Vagina (tissue), 2 donors: ENCODE data around the gene CACNA1I. TPM values are rescaled to one million over a fixed set of nuclear protein-coding genes. Genes with fewer than 3 reads are reported as not detected.

Experiments used
- DNase-seq, 2 donors: peaks; one replicate each; pipeline ENCODE4 v3.0.0-alpha.2; 2017; ENCODE audit errors: extremely low spot score in 2 of 2
- H3K27ac ChIP-seq: fragments of 200-600 bp; sonication (generic); one replicate; pipeline ENCODE4 v1.5.1; 2019
- H3K27me3 ChIP-seq: fragments of 200-600 bp; sonication (generic); one replicate; pipeline ENCODE4 v1.5.1; 2019
- H3K36me3 ChIP-seq, 2 donors: fragments of 200-600 bp; sonication (generic); one replicate each; pipeline ENCODE4 v1.5.1; 2017 to 2019
- H3K4me1 ChIP-seq: fragments of 200-600 bp; sonication (generic); one replicate; pipeline ENCODE4 v1.5.1; 2019
- H3K4me3 ChIP-seq, 2 donors: fragments of 200-600 bp; sonication (generic); 1 replicate in 1 of 2; 2 replicates in 1 of 2; pipeline ENCODE4 v1.5.1; 2016 to 2019
- H3K9me3 ChIP-seq: fragments of 200-600 bp; sonication (generic); one replicate; pipeline ENCODE4 v1.5.1; 2019
- POLR2A ChIP-seq, 2 donors: fragments of 450-650 bp; IDR thresholded peaks; one replicate each; pipeline ENCODE4 v1.6.1; 2017; ENCODE audit warnings: antibody characterized with exemption in 2 of 2, mild to moderate bottlenecking in 2 of 2, moderate library complexity in 2 of 2
- POLR2AphosphoS5 ChIP-seq, 2 donors: sonication (generic); formaldehyde crosslinking; IDR thresholded peaks; one replicate each; pipeline ENCODE4 v1.9.0; 2017; ENCODE audit warnings: antibody characterized with exemption in 2 of 2, mild to moderate bottlenecking in 2 of 2, low read depth in 1 of 2; ENCODE audit not compliant: insufficient read depth in 1 of 2
- intact Hi-C: fragments of 100-400 bp; cut with DNase I; formaldehyde crosslinking; loops from one replicate; pipeline ENCODE4 v1.15.1; 2023
- total RNA-seq: library from RNA; depleted of rRNA; stranded (reverse); fragments of >200 nt; gene quantifications from one replicate; pipeline ENCODE4 v1.2.3, GENCODE V29; 2016
- TF ChIP-seq, protein P1 (sequence below), 3 experiments: fragments of 450-650 bp in 2 of 3; fragments of 200-600 bp in 1 of 3; sonication (generic) in 1 of 3; IDR thresholded peaks; one replicate each; pipeline ENCODE4 v1.5.1; 2017 to 2019; ENCODE audit warnings: antibody characterized with exemption in 3 of 3, mild to moderate bottlenecking in 2 of 3, moderate library complexity in 2 of 3

Gene CACNA1I
- total RNA-seq, 1 donor from 2014 or later, result 1.2 TPM

GRCh38 chr22:39530692-39531331 is 39.7 kb upstream of the CACNA1I start:
- intact Hi-C loops, result loop anchor here (10.0 kb wide), 1 partner anchor 814 kb away; the partner anchor contains the start of gene ADSL
- Histone ChIP-seq H3K27ac (peak overlapping the region; percentile 85), H3K27me3 (no peaks in the 10 kb centered on the region), H3K4me3 (no peak overlapping the region), H3K36me3 (peaks cover 0 to 5% of the 10 kb centered on the region in 2 donors), H3K9me3 (no peaks in the 10 kb centered on the region), H3K4me1 (peaks cover 74% of the 10 kb centered on the region)
- DNase-seq, result no peak
- TF ChIP-seq POLR2AphosphoS5 (IDR thresholded peaks at IDR 0.05; ENCODE audit: insufficient read depth in 1 of 2, low read depth in 1 of 2), result no peak
- no peak for TF ChIP-seq POLR2A (IDR thresholded peaks at IDR 0.05)
- TF ChIP-seq, protein P1, sequence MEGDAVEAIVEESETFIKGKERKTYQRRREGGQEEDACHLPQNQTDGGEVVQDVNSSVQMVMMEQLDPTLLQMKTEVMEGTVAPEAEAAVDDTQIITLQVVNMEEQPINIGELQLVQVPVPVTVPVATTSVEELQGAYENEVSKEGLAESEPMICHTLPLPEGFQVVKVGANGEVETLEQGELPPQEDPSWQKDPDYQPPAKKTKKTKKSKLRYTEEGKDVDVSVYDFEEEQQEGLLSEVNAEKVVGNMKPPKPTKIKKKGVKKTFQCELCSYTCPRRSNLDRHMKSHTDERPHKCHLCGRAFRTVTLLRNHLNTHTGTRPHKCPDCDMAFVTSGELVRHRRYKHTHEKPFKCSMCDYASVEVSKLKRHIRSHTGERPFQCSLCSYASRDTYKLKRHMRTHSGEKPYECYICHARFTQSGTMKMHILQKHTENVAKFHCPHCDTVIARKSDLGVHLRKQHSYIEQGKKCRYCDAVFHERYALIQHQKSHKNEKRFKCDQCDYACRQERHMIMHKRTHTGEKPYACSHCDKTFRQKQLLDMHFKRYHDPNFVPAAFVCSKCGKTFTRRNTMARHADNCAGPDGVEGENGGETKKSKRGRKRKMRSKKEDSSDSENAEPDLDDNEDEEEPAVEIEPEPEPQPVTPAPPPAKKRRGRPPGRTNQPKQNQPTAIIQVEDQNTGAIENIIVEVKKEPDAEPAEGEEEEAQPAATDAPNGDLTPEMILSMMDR (IDR thresholded peaks at IDR 0.05), result no peak

DNA sequence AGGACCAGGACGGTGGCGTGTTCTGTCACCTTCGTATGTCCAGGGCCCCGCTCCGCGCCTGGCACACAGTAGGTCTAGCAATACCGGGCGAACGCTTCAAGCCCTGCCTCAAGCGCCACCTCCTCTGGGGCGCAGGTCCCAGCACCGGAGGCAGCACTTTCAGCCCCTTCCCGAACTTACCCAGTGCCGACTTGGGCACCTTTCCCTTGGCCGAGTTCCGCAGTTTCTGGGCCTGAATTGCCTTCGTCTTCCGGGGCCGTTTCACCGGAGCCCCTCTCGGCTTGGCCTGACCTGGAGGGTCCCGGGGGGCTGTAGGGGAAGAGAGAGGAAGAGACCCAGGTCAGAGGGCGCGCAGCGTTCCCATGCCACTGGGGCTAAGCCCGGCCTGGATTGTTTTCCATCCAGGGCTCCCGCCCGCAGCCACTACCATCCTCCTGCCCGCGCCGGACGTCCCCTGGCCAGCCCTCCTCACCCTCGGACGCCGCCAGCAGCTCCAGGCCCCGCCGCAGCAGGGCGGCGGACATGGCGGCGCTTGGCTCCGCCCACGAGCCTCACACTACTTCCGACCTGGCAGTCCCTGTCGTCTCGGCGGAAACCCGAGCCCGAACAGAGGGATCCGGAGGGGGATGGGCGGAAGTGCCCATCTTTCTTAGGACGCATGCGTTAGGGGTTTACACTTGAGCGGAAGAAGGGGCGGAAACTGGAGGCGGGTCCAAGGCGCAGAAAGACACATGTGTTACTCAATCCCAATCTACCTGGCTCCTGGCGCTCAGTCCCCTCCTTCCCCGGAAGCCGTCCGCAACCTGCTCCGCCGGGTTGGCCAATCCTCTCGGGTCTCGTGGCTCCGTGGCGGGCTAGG is 38.1 kb upstream of the CACNA1I start, which contains the start of gene RPS19BP1:
Gene RPS19BP1, minus strand, starts transcription at position 534 of the 859 bp plus-strand sequence. Its CDS starts 10 bp downstream, at position 524.
- intact Hi-C loops, result loop anchor here (10.0 kb wide), 1 partner anchor 812 kb away; the partner anchor contains the start of gene ADSL
- peaks cover 61% of the 10 kb centered on the region for H3K4me1 ChIP-seq
- peak within 1 kb of the TSS; percentile 79 to 87 for H3K4me3 ChIP-seq

DNA sequence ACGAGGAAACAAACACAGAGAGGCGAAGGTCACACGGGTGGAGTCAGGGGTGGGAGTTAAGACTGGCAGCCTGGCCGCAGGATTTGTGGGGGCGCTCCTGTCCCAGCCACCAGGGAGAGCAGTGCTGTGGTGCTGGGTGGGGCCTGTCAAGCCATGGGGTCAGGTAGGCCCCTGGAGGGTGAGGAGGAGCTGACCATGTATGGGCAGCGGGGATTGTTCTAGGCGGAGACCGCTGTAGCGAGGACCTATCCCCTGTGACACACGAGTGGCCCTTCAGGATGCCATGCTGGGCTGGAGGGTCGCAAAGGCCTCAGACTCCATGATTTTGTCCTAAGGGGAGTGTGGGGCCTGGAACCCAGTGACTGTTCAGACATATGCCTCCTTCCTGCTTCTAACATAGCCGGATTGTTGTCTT is 36.5 kb upstream of the CACNA1I start:
- intact Hi-C loops, result loop anchor here (10.0 kb wide), 1 partner anchor 811 kb away; the partner anchor contains the start of gene ADSL
- DNase-seq, result no peak

More for the DNA sequence above, 38.1 kb upstream of the CACNA1I start, which contains the start of gene RPS19BP1:
- Histone ChIP-seq H3K36me3 (peaks cover 0 to 5% of the 10 kb centered on the region in 2 donors), H3K9me3 (no peaks in the 10 kb centered on the region), H3K27ac (peak within 1 kb of the TSS; percentile 85), H3K27me3 (no peaks in the 10 kb centered on the region)
- TF ChIP-seq, protein P1 (IDR thresholded peaks at IDR 0.05), result no peak
- TF ChIP-seq POLR2AphosphoS5 (IDR thresholded peaks at IDR 0.05; ENCODE audit: insufficient read depth in 1 of 2, low read depth in 1 of 2) (peak; percentile 96 to 99), POLR2A (IDR thresholded peaks at IDR 0.05) (peak in 1 of 2 donors; percentile 71)
- DNase-seq, result peak; percentile 99 to 100

DNA sequence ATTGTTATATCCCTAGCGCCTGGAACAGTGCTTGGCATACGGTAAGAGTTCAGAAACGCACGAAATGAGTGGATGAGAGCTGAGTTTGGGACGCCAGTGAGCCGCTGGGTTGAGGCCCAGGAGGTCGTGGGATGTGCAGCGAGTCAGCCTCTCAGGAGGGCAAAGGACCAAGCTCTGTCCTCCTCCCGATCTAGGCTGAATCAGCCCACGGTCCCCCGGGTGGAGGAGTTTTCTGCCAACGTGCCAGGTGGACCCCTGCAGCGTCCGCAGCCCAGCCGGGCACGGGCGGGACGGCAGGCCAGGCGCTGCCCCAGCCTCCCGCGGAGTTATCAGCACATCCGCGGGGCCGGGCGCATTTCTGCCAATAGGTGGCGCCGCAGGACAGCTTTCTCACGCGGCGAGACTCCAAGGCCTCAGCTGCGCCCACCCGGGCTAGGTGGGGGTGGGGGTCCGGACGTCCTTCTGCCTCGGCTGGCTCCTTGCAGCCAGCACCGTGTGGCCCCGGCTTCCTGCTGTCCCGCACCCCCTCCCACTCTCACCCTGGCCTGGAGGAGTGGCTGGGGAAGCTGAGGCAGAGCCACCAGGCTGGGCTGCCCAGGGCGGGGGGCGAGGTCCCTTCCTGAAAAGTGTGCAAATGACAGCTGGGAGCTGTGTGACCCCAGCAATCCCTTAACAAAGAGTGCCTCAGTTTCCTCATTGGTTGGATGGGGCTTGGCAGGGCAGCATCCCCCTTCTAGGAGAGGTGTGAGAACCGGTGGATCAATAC is 35.8 kb upstream of the CACNA1I start:
- no peak for DNase-seq
- Histone ChIP-seq H3K4me3 (peak overlapping the region; percentile 14 to 15), H3K27ac (no peak overlapping the region)

More for the DNA sequence above, 36.5 kb upstream of the CACNA1I start:
- Histone ChIP-seq H3K4me3 (no peak overlapping the region), H3K9me3 (no peaks in the 10 kb centered on the region), H3K27ac (no peak overlapping the region), H3K27me3 (no peaks in the 10 kb centered on the region), H3K4me1 (peaks cover 44% of the 10 kb centered on the region), H3K36me3 (peaks cover 0 to 5% of the 10 kb centered on the region in 2 donors)
- TF ChIP-seq, protein P1 (IDR thresholded peaks at IDR 0.05), result no peak
- TF ChIP-seq POLR2A (IDR thresholded peaks at IDR 0.05) (no peak), POLR2AphosphoS5 (IDR thresholded peaks at IDR 0.05; ENCODE audit: insufficient read depth in 1 of 2, low read depth in 1 of 2) (no peak)

More for the DNA sequence above, 35.8 kb upstream of the CACNA1I start:
- H3K9me3 ChIP-seq, result no peaks in the 10 kb centered on the region
- peaks cover 38% of the 10 kb centered on the region for H3K4me1 ChIP-seq
- no peaks in the 10 kb centered on the region for H3K27me3 ChIP-seq
- TF ChIP-seq, protein P1 (IDR thresholded peaks at IDR 0.05), result peak; percentile 86 to 97 (median 96)
- peak in 1 of 2 donors; percentile 53 for TF ChIP-seq POLR2AphosphoS5 (IDR thresholded peaks at IDR 0.05; ENCODE audit: insufficient read depth in 1 of 2, low read depth in 1 of 2)
- TF ChIP-seq POLR2A (IDR thresholded peaks at IDR 0.05), result no peak
- intact Hi-C loops, result loop anchor here (10.0 kb wide), 1 partner anchor 810 kb away; the partner anchor contains the start of gene ADSL
- H3K36me3 ChIP-seq, result peaks cover 0 to under 1% of the 10 kb centered on the region in 2 donors
